Measurements from ENCODE around the gene ULK4. TPM values are rescaled to one million over a fixed set of nuclear protein-coding genes. Genes with fewer than 3 reads are reported as not detected.

Gene ULK4
- total RNA-seq, 1 experiment from 2014 or later: 14.3 TPM

- TF ChIP-seq CTCF (IDR thresholded peaks at IDR 0.05): no peak
- TF ChIP-seq SIN3A (IDR thresholded peaks at IDR 0.05; ENCODE audit: borderline replicate concordance, insufficient read depth, low read depth, low read length): no peak
- no peak for TF ChIP-seq REST (IDR thresholded peaks at IDR 0.05; ENCODE audit: insufficient read depth in 1 of 2, low read depth in 2 of 2, low read length in 1 of 2)
- TF ChIP-seq TCF7L2 (IDR thresholded peaks at IDR 0.05; ENCODE audit: low read depth, low read length): no peak
- TF ChIP-seq POLR2AphosphoS5 (IDR thresholded peaks at IDR 0.05; ENCODE audit: low read depth, low read length): no peak
- intact Hi-C loops (cut with micrococcal nuclease; ENCODE audit: unreplicated experiment) (no loop called here), in situ Hi-C loops (cut with HindIII; ENCODE audit: low pct_unique_long_range_greater_than_20kb, low sequenced_read_pairs) (no loop called here)
- DNase-seq (ENCODE audit: low read depth, low spot score): no peak
- Histone ChIP-seq H3K4me3 (ENCODE audit: low read depth in 2 of 2, low read length in 2 of 2) (no peak overlapping the region), H3K36me3 (ENCODE audit: control insufficient read depth, insufficient read depth, low read length) (no peaks in the 10 kb centered on the region), H3K9me3 (ENCODE audit: control insufficient read depth, insufficient read depth, low read depth, low read length) (no peaks in the 10 kb centered on the region), H3K27me3 (ENCODE audit: control insufficient read depth, insufficient read depth, low read length) (no peaks in the 10 kb centered on the region), H3K4me1 (ENCODE audit: control insufficient read depth, insufficient read depth, low read length) (no peaks in the 10 kb centered on the region), H3K27ac (ENCODE audit: low read length) (no peak overlapping the region)
- CTCF ChIA-PET: no interaction called here
- ATAC-seq: no peak
- POLR2A ChIA-PET: no interaction called here
- no TSS peak for BruUV-seq (replicated peaks)
These were observed 653.8 kb downstream of the ULK4 start for GRCh38 chr3:41308119-41308518.

GRCh38 chr3:41307065-41307464, 654.8 kb downstream of the ULK4 start:
- no peaks in the 10 kb centered on the region for H3K9me3 ChIP-seq (ENCODE audit: control insufficient read depth, insufficient read depth, low read depth, low read length)
- POLR2A ChIA-PET: no interaction called here
- H3K27me3 ChIP-seq (ENCODE audit: control insufficient read depth, insufficient read depth, low read length): no peaks in the 10 kb centered on the region
- DNase-seq (ENCODE audit: low read depth, low spot score): no peak
- no peak for TF ChIP-seq REST (IDR thresholded peaks at IDR 0.05; ENCODE audit: insufficient read depth in 1 of 2, low read depth in 2 of 2, low read length in 1 of 2)
- TF ChIP-seq SIN3A (IDR thresholded peaks at IDR 0.05; ENCODE audit: borderline replicate concordance, insufficient read depth, low read depth, low read length): no peak
- no peak for TF ChIP-seq CTCF (IDR thresholded peaks at IDR 0.05)
- no peak for TF ChIP-seq POLR2AphosphoS5 (IDR thresholded peaks at IDR 0.05; ENCODE audit: low read depth, low read length)
- TF ChIP-seq TCF7L2 (IDR thresholded peaks at IDR 0.05; ENCODE audit: low read depth, low read length): no peak
- H3K36me3 ChIP-seq (ENCODE audit: control insufficient read depth, insufficient read depth, low read length): no peaks in the 10 kb centered on the region
- no TSS peak for BruUV-seq (replicated peaks)
- H3K4me3 ChIP-seq (ENCODE audit: low read depth in 2 of 2, low read length in 2 of 2): no peak overlapping the region
- ATAC-seq: no peak
- no peaks in the 10 kb centered on the region for H3K4me1 ChIP-seq (ENCODE audit: control insufficient read depth, insufficient read depth, low read length)
- H3K27ac ChIP-seq (ENCODE audit: low read length): no peak overlapping the region
- intact Hi-C loops (cut with micrococcal nuclease; ENCODE audit: unreplicated experiment): no loop called here
- CTCF ChIA-PET: no interaction called here
- in situ Hi-C loops (cut with HindIII; ENCODE audit: low pct_unique_long_range_greater_than_20kb, low sequenced_read_pairs): no loop called here
